Vagina (tissue), 2 donors: ENCODE data around the gene FGF3. TPM values are rescaled to one million over a fixed set of nuclear protein-coding genes. Genes with fewer than 3 reads are reported as not detected.

Experiments used
- DNase-seq, 2 donors: peaks; one replicate each; pipeline ENCODE4 v3.0.0-alpha.2; 2017; ENCODE audit errors: extremely low spot score in 2 of 2
- H3K27ac ChIP-seq: fragments of 200-600 bp; sonication (generic); one replicate; pipeline ENCODE4 v1.5.1; 2019
- H3K27me3 ChIP-seq: fragments of 200-600 bp; sonication (generic); one replicate; pipeline ENCODE4 v1.5.1; 2019
- H3K36me3 ChIP-seq, 2 donors: fragments of 200-600 bp; sonication (generic); one replicate each; pipeline ENCODE4 v1.5.1; 2017 to 2019
- H3K4me1 ChIP-seq: fragments of 200-600 bp; sonication (generic); one replicate; pipeline ENCODE4 v1.5.1; 2019
- H3K4me3 ChIP-seq, 2 donors: fragments of 200-600 bp; sonication (generic); 1 replicate in 1 of 2; 2 replicates in 1 of 2; pipeline ENCODE4 v1.5.1; 2016 to 2019
- H3K9me3 ChIP-seq: fragments of 200-600 bp; sonication (generic); one replicate; pipeline ENCODE4 v1.5.1; 2019
- CTCF ChIP-seq, 3 experiments: fragments of 450-650 bp in 2 of 3; fragments of 200-600 bp in 1 of 3; sonication (generic) in 1 of 3; IDR thresholded peaks; one replicate each; pipeline ENCODE4 v1.5.1; 2017 to 2019; ENCODE audit warnings: antibody characterized with exemption in 3 of 3, mild to moderate bottlenecking in 2 of 3, moderate library complexity in 2 of 3
- POLR2A ChIP-seq, 2 donors: fragments of 450-650 bp; IDR thresholded peaks; one replicate each; pipeline ENCODE4 v1.6.1; 2017; ENCODE audit warnings: antibody characterized with exemption in 2 of 2, mild to moderate bottlenecking in 2 of 2, moderate library complexity in 2 of 2
- POLR2AphosphoS5 ChIP-seq, 2 donors: sonication (generic); formaldehyde crosslinking; IDR thresholded peaks; one replicate each; pipeline ENCODE4 v1.9.0; 2017; ENCODE audit warnings: antibody characterized with exemption in 2 of 2, mild to moderate bottlenecking in 2 of 2, low read depth in 1 of 2; ENCODE audit not compliant: insufficient read depth in 1 of 2
- intact Hi-C: fragments of 100-400 bp; cut with DNase I; formaldehyde crosslinking; loops from one replicate; pipeline ENCODE4 v1.15.1; 2023
- total RNA-seq: library from RNA; depleted of rRNA; stranded (reverse); fragments of >200 nt; gene quantifications from one replicate; pipeline ENCODE4 v1.2.3, GENCODE V29; 2016

The FGF3 gene
- total RNA-seq, 1 donor from 2014 or later, result not detected

- intact Hi-C loops, result no loop called here
These were observed 15.9 kb upstream of the FGF3 start for GRCh38 chr11:69834811-69835800.

DNA sequence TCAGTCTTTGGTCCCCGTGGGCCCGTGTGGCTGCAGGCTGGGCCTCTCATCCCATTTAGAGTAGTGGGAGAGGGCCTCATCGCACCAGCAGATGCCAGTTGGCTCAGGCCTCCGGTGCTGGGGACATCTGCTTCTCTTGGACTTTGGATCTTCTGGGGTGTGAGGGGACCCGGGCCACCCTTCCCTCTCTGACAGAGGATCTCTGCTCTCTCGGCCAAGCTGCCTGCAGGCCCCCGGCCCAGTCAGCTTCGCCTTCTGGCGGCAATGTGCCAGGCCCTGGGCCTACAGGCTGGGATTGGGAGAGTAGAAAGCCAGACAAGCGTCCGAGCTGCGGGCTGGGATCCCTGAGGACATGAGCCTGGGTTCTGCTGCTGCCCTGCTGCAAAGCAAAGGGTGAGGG lies 15.0 kb upstream of the FGF3 start:
- DNase-seq, result no peak
- H3K4me3 ChIP-seq, result no peak overlapping the region

More at GRCh38 chr11:69834811-69835800, 15.9 kb upstream of the FGF3 start:
- Histone ChIP-seq H3K4me3 (no peak overlapping the region), H3K27me3 (no peaks in the 10 kb centered on the region), H3K9me3 (no peaks in the 10 kb centered on the region), H3K27ac (no peak overlapping the region), H3K4me1 (no peaks in the 10 kb centered on the region), H3K36me3 (no peaks in the 10 kb centered on the region)
- DNase-seq, result no peak
- TF ChIP-seq POLR2A (IDR thresholded peaks at IDR 0.05) (no peak), CTCF (IDR thresholded peaks at IDR 0.05) (no peak), POLR2AphosphoS5 (IDR thresholded peaks at IDR 0.05; ENCODE audit: insufficient read depth in 1 of 2, low read depth in 1 of 2) (no peak)

GRCh38 chr11:69832561-69833413 lies 13.6 kb upstream of the FGF3 start:
- Histone ChIP-seq H3K4me1 (no peaks in the 10 kb centered on the region), H3K27me3 (no peaks in the 10 kb centered on the region), H3K4me3 (no peak overlapping the region), H3K36me3 (no peaks in the 10 kb centered on the region), H3K9me3 (no peaks in the 10 kb centered on the region), H3K27ac (no peak overlapping the region)
- DNase-seq, result no peak
- no peak for TF ChIP-seq POLR2A (IDR thresholded peaks at IDR 0.05)
- no peak for TF ChIP-seq CTCF (IDR thresholded peaks at IDR 0.05)
- no peak for TF ChIP-seq POLR2AphosphoS5 (IDR thresholded peaks at IDR 0.05; ENCODE audit: insufficient read depth in 1 of 2, low read depth in 1 of 2)
- intact Hi-C loops, result no loop called here

More for the DNA sequence above, 15.0 kb upstream of the FGF3 start:
- Histone ChIP-seq H3K27ac (no peak overlapping the region), H3K27me3 (no peaks in the 10 kb centered on the region), H3K4me1 (no peaks in the 10 kb centered on the region), H3K9me3 (no peaks in the 10 kb centered on the region), H3K36me3 (no peaks in the 10 kb centered on the region)
- intact Hi-C loops, result no loop called here
- TF ChIP-seq POLR2AphosphoS5 (IDR thresholded peaks at IDR 0.05; ENCODE audit: insufficient read depth in 1 of 2, low read depth in 1 of 2) (no peak), CTCF (IDR thresholded peaks at IDR 0.05) (no peak), POLR2A (IDR thresholded peaks at IDR 0.05) (no peak)

DNA sequence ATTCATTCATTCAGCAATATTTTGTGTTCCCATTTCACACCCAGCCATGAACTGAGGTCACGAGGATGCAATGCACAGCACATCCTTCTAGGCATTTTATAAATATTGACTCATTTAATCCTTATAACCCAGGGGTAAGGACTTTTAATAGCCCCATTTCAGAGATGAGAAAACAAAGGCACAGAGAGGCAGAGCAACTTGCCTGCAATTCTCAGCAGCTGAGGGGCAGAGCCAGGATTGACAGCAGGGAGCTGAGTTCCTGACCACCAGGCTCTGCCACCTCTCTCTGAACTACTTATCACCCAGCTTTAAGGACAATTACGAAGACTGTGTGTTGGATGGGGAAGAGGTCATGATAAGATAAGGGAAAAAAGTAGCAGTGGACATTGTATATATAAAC lies 12.8 kb upstream of the FGF3 start:
- no peak overlapping the region for H3K27ac ChIP-seq
- no peaks in the 10 kb centered on the region for H3K9me3 ChIP-seq
- DNase-seq, result no peak
- intact Hi-C loops, result no loop called here
- H3K4me3 ChIP-seq, result no peak overlapping the region
- H3K4me1 ChIP-seq, result no peaks in the 10 kb centered on the region
- H3K36me3 ChIP-seq, result no peaks in the 10 kb centered on the region
- H3K27me3 ChIP-seq, result no peaks in the 10 kb centered on the region
- TF ChIP-seq CTCF (IDR thresholded peaks at IDR 0.05), result no peak
- TF ChIP-seq POLR2AphosphoS5 (IDR thresholded peaks at IDR 0.05; ENCODE audit: insufficient read depth in 1 of 2, low read depth in 1 of 2), result no peak
- TF ChIP-seq POLR2A (IDR thresholded peaks at IDR 0.05), result no peak
